OCI-LY1 (cell line): ENCODE data around the gene CHCHD5.
A peak's percentile ranks its signal among the peaks of the same experiment; 100 is the strongest.

Source experiments
- EZH2 ChIP-seq: fragments of 200-600 bp; sonication (generic), shearing (Covaris generic); IDR thresholded peaks from 2 replicates; pipeline ENCODE4 v1.8.0; 2017; ENCODE audit warnings: borderline replicate concordance, mixed run types, mild to moderate bottlenecking, antibody characterized with exemption, low read length, moderate library complexity, mixed read lengths
- TF ChIP-seq, protein P1 (sequence below): fragments of 200-600 bp; sonication (generic), shearing (Covaris generic); IDR thresholded peaks from 2 replicates; pipeline ENCODE4 v1.5.1; 2017; ENCODE audit warnings: mild to moderate bottlenecking, antibody characterized with exemption, low read length, moderate library complexity, mixed read lengths

DNA sequence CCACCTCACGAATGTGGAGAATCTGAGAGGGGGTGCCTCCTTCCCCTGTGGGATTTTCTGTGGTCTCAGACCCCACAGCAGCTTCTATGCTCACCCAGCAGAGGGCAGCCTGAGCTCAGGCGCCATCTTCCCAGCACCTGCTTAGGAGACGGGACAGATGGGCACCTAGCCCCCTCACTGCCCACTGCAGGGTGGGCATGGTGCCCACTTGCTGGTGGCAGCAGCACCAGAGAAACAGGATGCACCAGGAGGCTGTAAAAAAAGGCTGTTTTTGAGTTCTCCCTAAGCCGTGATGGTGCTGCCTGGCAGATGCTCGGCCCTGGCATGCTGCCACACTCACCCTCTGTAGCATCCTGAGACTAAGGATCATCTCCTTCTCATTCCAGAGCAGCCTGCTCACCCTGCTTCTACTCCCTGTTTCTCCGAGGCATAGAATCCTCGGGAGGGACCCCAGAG is 42.2 kb downstream of the CHCHD5 start:
- TF ChIP-seq, protein P1, sequence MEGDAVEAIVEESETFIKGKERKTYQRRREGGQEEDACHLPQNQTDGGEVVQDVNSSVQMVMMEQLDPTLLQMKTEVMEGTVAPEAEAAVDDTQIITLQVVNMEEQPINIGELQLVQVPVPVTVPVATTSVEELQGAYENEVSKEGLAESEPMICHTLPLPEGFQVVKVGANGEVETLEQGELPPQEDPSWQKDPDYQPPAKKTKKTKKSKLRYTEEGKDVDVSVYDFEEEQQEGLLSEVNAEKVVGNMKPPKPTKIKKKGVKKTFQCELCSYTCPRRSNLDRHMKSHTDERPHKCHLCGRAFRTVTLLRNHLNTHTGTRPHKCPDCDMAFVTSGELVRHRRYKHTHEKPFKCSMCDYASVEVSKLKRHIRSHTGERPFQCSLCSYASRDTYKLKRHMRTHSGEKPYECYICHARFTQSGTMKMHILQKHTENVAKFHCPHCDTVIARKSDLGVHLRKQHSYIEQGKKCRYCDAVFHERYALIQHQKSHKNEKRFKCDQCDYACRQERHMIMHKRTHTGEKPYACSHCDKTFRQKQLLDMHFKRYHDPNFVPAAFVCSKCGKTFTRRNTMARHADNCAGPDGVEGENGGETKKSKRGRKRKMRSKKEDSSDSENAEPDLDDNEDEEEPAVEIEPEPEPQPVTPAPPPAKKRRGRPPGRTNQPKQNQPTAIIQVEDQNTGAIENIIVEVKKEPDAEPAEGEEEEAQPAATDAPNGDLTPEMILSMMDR, result peak; percentile 93
- no peak for TF ChIP-seq EZH2
